ENCODE data around the gene TNFRSF4. TPM values are rescaled to one million over a fixed set of nuclear protein-coding genes. Genes with fewer than 3 reads are reported as not detected.

The TNFRSF4 gene
- 0.61 and 0.65 TPM in 2 replicates for total RNA-seq

DNA sequence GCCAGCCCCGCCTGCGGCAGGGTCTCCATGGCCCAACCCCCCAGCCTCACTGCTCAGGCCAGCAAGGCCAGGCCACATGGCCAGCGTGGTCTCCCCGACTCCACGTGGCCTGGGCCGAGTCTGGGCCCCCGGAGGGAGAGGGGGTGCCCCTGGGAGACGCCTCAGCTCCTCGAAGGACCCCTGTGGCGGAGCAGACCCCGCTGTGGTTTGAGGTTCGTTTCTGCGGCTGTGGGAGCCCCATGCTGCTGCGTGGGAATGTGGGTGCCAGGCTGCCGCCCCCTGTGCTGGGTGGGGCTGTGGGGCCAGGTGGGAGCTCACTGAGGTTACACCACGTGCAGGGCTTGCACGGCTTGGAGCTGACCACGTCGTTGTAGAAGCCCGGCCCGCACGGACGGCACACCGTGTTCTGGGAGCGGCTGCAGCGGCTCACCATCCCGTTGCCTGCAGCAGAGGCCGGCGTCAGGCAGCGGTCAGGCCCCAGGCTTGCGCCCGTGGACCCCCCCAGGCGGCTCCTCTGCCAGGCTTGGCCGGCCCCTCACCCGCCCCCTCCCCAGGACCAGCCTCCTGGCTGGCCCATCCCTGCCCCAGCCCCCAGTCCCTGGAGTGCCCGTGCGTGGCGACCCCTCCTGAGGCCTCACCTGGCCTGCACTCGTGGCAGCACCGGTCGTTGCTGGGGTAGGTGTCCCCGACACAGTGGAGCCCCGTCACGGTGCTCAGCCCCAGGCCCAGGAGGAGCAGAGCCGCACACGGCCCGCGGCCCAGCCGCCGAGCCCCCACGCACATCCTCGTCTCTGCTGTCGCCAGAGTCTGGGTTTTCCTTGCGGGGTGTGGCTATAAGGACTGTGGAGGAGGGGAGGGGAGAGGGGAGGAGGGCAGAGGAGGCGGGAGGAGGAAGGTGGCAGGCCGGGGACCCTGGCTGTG lies at the start of gene TNFRSF4:
TSS of gene TNFRSF4 (minus strand) at position 809 of the 921 bp plus-strand sequence. CDS start at position 783, 26 bp downstream.

DNA sequence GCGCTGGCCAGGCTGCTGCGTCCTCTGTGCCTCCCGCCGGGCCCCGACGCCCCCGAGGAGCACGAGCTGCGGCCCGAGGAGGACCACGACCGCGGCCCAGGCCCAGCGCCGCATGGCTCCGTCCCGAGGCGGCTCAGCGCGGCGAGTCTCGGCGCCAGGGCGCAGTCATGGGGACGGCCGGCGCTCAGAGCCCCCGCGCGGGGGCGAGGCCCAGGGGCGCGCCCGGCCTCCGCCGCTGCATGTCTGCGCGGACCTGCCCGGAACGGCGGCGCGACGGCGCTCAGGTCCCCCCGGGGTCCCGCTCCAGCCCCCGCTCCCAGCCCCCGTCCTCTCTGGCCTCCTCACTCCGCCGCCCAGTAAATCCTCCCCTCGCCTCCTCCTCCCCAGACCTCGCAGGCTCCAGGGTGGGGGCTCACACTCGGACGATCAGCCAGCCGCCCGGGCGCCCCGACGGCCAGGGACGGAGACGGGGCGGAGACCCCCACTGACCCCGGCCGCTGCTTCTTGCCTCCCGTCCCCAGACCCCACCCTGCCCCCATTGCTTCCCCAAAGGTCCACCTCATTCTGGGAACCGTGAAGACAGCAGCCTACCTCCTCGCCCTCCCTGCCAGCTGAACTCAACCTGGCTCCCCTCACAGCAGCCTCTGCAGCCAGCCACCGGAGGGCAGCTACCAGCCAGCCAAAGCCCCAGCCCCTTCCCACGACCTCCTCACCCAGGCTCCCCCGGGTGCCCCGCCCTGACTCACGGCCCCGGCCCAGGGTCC lies 32.8 kb upstream of the TNFRSF4 start, which contains the start of gene C1QTNF12:
TSS of gene C1QTNF12 (minus strand) at position 146 of the 764 bp plus-strand sequence. CDS start at position 114, 32 bp downstream.

GRCh38 chr1:1232208-1232795 lies 18.3 kb upstream of the TNFRSF4 start, which contains the start of gene B3GALT6:
B3GALT6 (plus strand) TSS chr1:1232237; CDS start chr1:1232279, 42 bp downstream.

DNA sequence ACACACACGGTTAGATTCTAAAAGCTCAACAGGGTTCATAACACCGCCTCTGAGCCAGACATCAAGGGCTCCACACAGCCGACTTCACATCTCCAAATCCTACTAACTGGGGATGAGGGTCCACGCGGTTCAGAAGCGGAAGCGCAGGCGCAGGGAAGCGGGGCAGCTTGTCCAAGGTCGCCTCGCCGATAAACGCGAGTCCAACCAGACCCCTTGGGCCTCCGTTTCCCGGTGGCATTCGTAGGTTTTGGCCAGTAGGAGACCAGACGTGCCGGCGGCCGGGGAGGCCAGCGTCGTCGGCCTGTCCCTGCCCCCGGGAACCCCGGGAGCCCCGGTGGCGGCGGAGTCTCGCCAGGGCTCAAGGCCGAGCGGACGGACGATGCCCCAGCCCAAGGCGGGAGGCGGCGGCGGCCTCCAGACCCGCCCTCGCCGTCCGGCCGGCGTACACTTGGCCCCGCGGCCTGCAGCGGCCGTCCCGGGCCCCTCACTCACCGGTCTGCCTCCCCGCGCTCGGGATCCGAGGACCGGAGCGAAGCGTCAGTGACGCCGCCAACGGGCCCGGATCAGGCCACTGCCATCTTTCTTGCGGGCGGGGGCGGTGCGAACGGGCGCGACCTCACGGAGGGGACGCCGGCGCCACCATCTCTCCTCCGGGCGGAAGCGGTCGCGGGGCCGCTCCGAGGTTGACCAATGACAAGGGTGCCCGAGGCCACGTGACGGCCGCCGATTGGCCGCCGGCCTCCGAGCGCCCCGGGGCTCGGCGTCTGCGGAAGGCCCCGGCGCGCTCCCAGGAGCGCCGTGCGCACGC lies 17.7 kb upstream of the TNFRSF4 start, which contains the start of gene SDF4:
TSS of gene SDF4 (minus strand) at position 602 of the 808 bp plus-strand sequence. CDS start 3,229 bp downstream, outside the sequence.

DNA sequence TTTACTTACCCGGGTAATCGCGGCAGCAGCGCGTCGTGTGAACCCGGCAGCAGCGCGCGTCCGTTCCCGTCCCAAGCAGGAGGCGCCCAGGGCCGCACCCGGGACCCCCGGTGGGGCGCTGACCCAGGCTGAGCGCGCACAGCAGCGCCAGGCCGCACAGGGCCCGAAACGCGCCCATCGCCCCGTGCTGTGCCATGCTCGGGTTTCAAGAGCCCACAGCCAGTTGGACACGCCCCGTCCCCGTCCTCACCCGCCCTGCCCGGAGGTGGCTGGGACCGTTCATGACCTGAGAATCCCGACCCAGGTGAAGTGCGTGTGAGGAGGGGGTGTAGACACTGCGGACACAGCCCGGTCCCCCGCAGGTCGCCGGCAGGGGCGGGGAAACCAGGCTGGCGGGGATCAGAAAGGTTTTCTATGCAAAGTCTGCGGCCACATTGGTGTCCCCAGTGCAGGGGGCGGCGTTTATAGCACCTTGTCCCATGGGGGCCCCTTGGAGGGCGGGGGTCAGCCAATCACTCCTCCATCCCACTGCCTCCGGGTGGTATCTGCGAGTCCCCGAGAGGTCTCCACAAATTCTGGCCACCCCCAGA lies 7.5 kb downstream of the TNFRSF4 start, which contains the start of gene TNFRSF18:
TSS of gene TNFRSF18 (minus strand) at position 217 of the 590 bp plus-strand sequence. CDS start at position 196, 21 bp downstream.

DNA sequence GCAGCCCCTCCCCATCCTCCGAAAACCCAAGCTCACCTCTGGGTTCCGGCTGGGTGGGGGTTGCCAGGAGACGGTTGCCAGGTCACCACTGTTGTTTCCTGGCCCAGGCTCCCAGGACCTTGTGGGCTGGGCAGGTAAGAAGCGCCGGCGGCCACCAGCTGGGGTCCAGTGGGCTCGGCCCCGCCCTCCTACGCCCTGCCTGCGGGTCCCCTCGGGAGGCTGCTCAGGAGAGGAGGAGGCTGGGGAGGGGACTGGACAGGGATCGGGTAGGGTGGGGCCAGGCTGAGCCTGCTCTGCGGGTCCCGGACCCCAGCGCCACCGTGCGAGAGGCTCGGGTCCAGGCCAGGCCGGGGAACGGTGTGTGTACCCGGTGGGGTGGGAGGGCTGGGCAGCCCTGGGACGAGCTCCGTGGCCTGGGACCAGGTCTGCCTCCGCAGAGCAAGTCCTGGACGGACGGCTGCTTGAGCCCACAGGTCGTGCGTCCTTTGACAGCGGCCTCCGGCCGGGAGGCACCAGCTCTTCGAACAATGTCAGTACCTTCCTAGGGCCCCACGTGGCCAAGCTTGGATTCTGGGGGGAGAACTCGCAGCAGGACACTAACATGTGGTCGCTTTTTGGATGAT lies 40.0 kb downstream of the TNFRSF4 start, which contains the start of gene TTLL10:
TSS of gene TTLL10 (plus strand) at position 88 of the 623 bp plus-strand sequence. CDS start 5,336 bp downstream, outside the sequence.

Other genes with a start within 250 kb of the TNFRSF4 start
- gene PLEKHN1, start 247.7 kb downstream of the TNFRSF4 start, total RNA-seq, result 0.30 and 0.32 TPM in 2 replicates
- gene PERM1, start 232.1 kb downstream of the TNFRSF4 start, total RNA-seq, result not detected in 2 replicates
- 109 and 135 TPM in 2 replicates for gene HES4, start 214.1 kb downstream of the TNFRSF4 start, total RNA-seq
- 302 and 2,072 TPM in 2 replicates for gene ISG15, start 200.7 kb downstream of the TNFRSF4 start, total RNA-seq
- 56.2 and 70.7 TPM in 2 replicates for gene AGRN, start 194.0 kb downstream of the TNFRSF4 start, total RNA-seq
- not detected in 2 replicates for gene RNF223, start 139.8 kb downstream of the TNFRSF4 start, total RNA-seq
- gene C1orf159, start 98.1 kb downstream of the TNFRSF4 start, total RNA-seq, result 5.2 and 5.9 TPM in 2 replicates
- not detected in 2 replicates for gene TTLL10, start 40.3 kb downstream of the TNFRSF4 start, total RNA-seq
- gene TNFRSF18, start 7.6 kb downstream of the TNFRSF4 start, total RNA-seq, result not detected in 2 replicates
- 78.0 and 108 TPM in 2 replicates for gene SDF4, start 17.8 kb upstream of the TNFRSF4 start, total RNA-seq
- gene B3GALT6, start 18.1 kb upstream of the TNFRSF4 start, total RNA-seq, result 20.8 and 35.1 TPM in 2 replicates
- 0.32 and 0.76 TPM in 2 replicates for gene C1QTNF12, start 32.6 kb upstream of the TNFRSF4 start, total RNA-seq
- 41.3 and 52.3 TPM in 2 replicates for gene UBE2J2, start 59.7 kb upstream of the TNFRSF4 start, total RNA-seq
- 0.32 and 0.46 TPM in 2 replicates for gene SCNN1D, start 66.3 kb upstream of the TNFRSF4 start, total RNA-seq
- gene ACAP3, start 93.8 kb upstream of the TNFRSF4 start, total RNA-seq, result 13.1 and 23.1 TPM in 2 replicates
- gene PUSL1, start 94.4 kb upstream of the TNFRSF4 start, total RNA-seq, result 15.5 and 17.2 TPM in 2 replicates
- gene INTS11, start 110.5 kb upstream of the TNFRSF4 start, total RNA-seq, result 41.3 and 52.6 TPM in 2 replicates
- gene CPTP, start 110.6 kb upstream of the TNFRSF4 start, total RNA-seq, result 9.0 and 11.4 TPM in 2 replicates
- gene TAS1R3, start 117.1 kb upstream of the TNFRSF4 start, total RNA-seq, result under 0.01 and 0.30 TPM in 2 replicates
- 39.2 and 48.4 TPM in 2 replicates for gene DVL1, start 135.3 kb upstream of the TNFRSF4 start, total RNA-seq
- 1.6 and 2.1 TPM in 2 replicates for gene MXRA8, start 144.4 kb upstream of the TNFRSF4 start, total RNA-seq
- 113 and 146 TPM in 2 replicates for gene AURKAIP1, start 161.1 kb upstream of the TNFRSF4 start, total RNA-seq
- 82.2 and 111 TPM in 2 replicates for gene CCNL2, start 185.2 kb upstream of the TNFRSF4 start, total RNA-seq
- gene MRPL20, start 193.1 kb upstream of the TNFRSF4 start, total RNA-seq, result 122 and 126 TPM in 2 replicates
- gene ANKRD65, start 207.1 kb upstream of the TNFRSF4 start, total RNA-seq, result under 0.01 TPM in 1 of 2 replicates, not detected in the other
- gene VWA1, start 221.5 kb upstream of the TNFRSF4 start, total RNA-seq, result 0.91 and 1.6 TPM in 2 replicates
- not detected in 2 replicates for gene ATAD3C, start 235.5 kb upstream of the TNFRSF4 start, total RNA-seq

Measured in epithelial cell of umbilical artery (primary cell).